Measurements from ENCODE around the gene PARVG. TPM values are rescaled to one million over a fixed set of nuclear protein-coding genes. Genes with fewer than 3 reads are reported as not detected.

PARVG gene
- total RNA-seq, 1 experiment from 2014 or later: 1.3 TPM

DNA sequence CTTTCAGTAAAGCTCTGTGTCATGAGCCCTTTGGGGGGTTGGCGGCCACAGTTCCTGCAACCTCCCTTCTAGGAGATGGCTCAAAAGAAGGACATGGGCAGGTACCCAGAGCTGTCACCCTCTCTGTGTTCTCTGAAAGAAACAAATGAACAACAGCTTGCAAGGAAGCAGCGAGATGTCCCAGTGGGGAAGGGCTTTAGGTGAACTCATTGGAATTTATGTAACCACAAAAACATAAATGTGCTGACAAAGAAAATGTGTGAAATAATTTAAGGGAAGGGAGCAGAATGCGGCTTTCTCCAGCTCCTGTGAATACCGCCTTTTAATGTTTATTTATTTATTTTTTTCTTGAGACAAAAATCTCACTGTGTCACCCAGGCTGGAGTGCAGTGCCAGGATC, 3.3 kb downstream of the PARVG start:
- no peak overlapping the region for H2BK120ac ChIP-seq (ENCODE audit: low read depth, low read length, poor library complexity, severe bottlenecking)
- no peak overlapping the region for H3K4ac ChIP-seq (ENCODE audit: low read depth, low read length)
- H4K91ac ChIP-seq (ENCODE audit: insufficient read length, low read depth, low read length): no peak overlapping the region
- no peaks in the 10 kb centered on the region for H4K20me1 ChIP-seq (ENCODE audit: control insufficient read depth, insufficient read depth, insufficient read length)
- no peak overlapping the region for H2AFZ ChIP-seq (ENCODE audit: low read length)
- H3K14ac ChIP-seq (ENCODE audit: insufficient read depth, low read length): no peak overlapping the region; the same call in 1 of the 2 replicates
- no peak overlapping the region for H2BK12ac ChIP-seq (ENCODE audit: insufficient read length, low read depth, low read length)
- H3K79me2 ChIP-seq (ENCODE audit: insufficient read depth, low read length): no peaks in the 10 kb centered on the region
- H3K27me3 ChIP-seq (ENCODE audit: insufficient read depth, low read length): no peaks in the 10 kb centered on the region
- no peaks in the 10 kb centered on the region for H3K9me3 Mint-ChIP-seq
- H2BK5ac ChIP-seq (ENCODE audit: insufficient read length, low read length): no peak overlapping the region
- no peak overlapping the region for H3K23ac ChIP-seq (ENCODE audit: insufficient read length, low read depth, low read length)
- TF ChIP-seq CTCF (conservative IDR thresholded peaks at IDR 0.05): no peak
- peaks cover 14 to 19% of the 10 kb centered on the region in 2 experiments for H3K4me1 Mint-ChIP-seq
- H3K27me3 Mint-ChIP-seq (ENCODE audit: low read depth): peaks cover 2% of the 10 kb centered on the region; the same call in 1 of the 2 replicates
- H2BK20ac ChIP-seq (ENCODE audit: low read depth, low read length, poor library complexity, severe bottlenecking): no peak overlapping the region
- no peak overlapping the region for H3K4me3 Mint-ChIP-seq
- no CpG with 5 or more reads among the region's 4 CpGs for WGBS (ENCODE audit: extremely low coverage, insufficient read length, low lambda C conversion rate)
- H3K9ac ChIP-seq (ENCODE audit: extremely low read depth, insufficient read length, low read length): no peak overlapping the region
- no peak overlapping the region for H2BK15ac ChIP-seq (ENCODE audit: low read depth, low read length)
- DNase-seq: no peak
- no peaks in the 10 kb centered on the region for H3K23me2 ChIP-seq (ENCODE audit: insufficient read length, low read depth, low read length, poor library complexity, severe bottlenecking)
- no peak overlapping the region for H3K56ac ChIP-seq (ENCODE audit: insufficient read length, low read depth, low read length)
- H3K18ac ChIP-seq (ENCODE audit: insufficient read length, low read depth, low read length): no peak overlapping the region
- no peak overlapping the region for H2AK5ac ChIP-seq (ENCODE audit: insufficient read length, low read length)
- no peaks in the 10 kb centered on the region for H3K4me1 ChIP-seq (ENCODE audit: insufficient read depth, low read length)
- H3K4me2 ChIP-seq (ENCODE audit: insufficient read depth, insufficient read length, low read length): no peak overlapping the region
- H4K5ac ChIP-seq (ENCODE audit: insufficient read length, low read depth, low read length): no peak overlapping the region
- H3K27ac Mint-ChIP-seq: no peak overlapping the region
- H3K27ac ChIP-seq (ENCODE audit: insufficient read length, low read depth, low read length): no peak overlapping the region
- no peaks in the 10 kb centered on the region for H3K9me3 ChIP-seq (ENCODE audit: control insufficient read depth, low read depth, low read length)
- H3T11ph ChIP-seq (ENCODE audit: low read length): no peak overlapping the region
- H3K36me3 Mint-ChIP-seq (ENCODE audit: insufficient read depth in 1 of 3, low read depth in 3 of 3): no peaks in the 10 kb centered on the region
- H3K79me1 ChIP-seq (ENCODE audit: insufficient read depth, low read depth, low read length, poor library complexity, severe bottlenecking): no peaks in the 10 kb centered on the region
- H4K8ac ChIP-seq (replicated peaks; ENCODE audit: insufficient read length, low read depth, low read length): no peak overlapping the region

All from H9 (cell line).